Calu3 (cell line): ENCODE measurements around the gene ITGB1. TPM values are rescaled to one million over a fixed set of nuclear protein-coding genes. Genes with fewer than 3 reads are reported as not detected.
"Not testable (repeated sequence)": the region's sequence is repeated elsewhere in the genome, so short reads cannot be mapped to it uniquely, and the experiment has no call there.

Experiments
- BruUV-seq: library from RNA; stranded (reverse); fragments of 400-500 nt; replicated peaks from 2 replicates; lab custom pipeline; 2021; lab: Mats Ljungman, UMichigan
- CTCF ChIA-PET: fragments of 300-600 bp; sonication (Branson Sonifier 250); formaldehyde crosslinking; loops from one replicate; lab custom pipeline; 2022; ENCODE audit warnings: antibody characterized with exemption; lab: Charles Lee
- DNase-seq: peaks from one replicate; pipeline ENCODE4 v3.0.0; 2022
- H3K27ac Mint-ChIP-seq: one replicate; pipeline ENCODE4 v1.8.0; 2022; ENCODE audit warnings: mixed read lengths; ENCODE audit not compliant: unreplicated experiment
- H3K27me3 Mint-ChIP-seq: one replicate; pipeline ENCODE4 v1.8.0; 2022; ENCODE audit warnings: mixed read lengths; ENCODE audit not compliant: unreplicated experiment
- H3K36me3 Mint-ChIP-seq: one replicate; pipeline ENCODE4 v1.8.0; 2022; ENCODE audit warnings: mild to moderate bottlenecking, moderate library complexity, mixed read lengths; ENCODE audit not compliant: insufficient read depth, unreplicated experiment
- H3K4me1 Mint-ChIP-seq: one replicate; pipeline ENCODE4 v1.8.0; 2022; ENCODE audit warnings: mild to moderate bottlenecking, low read depth, mixed read lengths; ENCODE audit not compliant: unreplicated experiment
- H3K4me3 Mint-ChIP-seq: one replicate; pipeline ENCODE4 v1.8.0; 2022; ENCODE audit warnings: mild to moderate bottlenecking, low read depth, moderate library complexity, mixed read lengths; ENCODE audit not compliant: unreplicated experiment
- H3K9me3 Mint-ChIP-seq: one replicate; pipeline ENCODE4 v1.8.0; 2022; ENCODE audit warnings: low read depth, mixed read lengths; ENCODE audit not compliant: unreplicated experiment
- intact Hi-C: fragments of 100-400 bp; cut with micrococcal nuclease; formaldehyde crosslinking; loops from one replicate; pipeline ENCODE4 v1.10.0; 2022; ENCODE audit not compliant: unreplicated experiment
- total RNA-seq: library from RNA; stranded (reverse); gene quantifications from 2 replicates; pipeline ENCODE4 v1.2.3, GENCODE V29; 2022
- TF ChIP-seq, protein P1 (sequence below): fragments of 200-600 bp; IDR thresholded peaks from one replicate; pipeline ENCODE4 v1.8.0; 2022; ENCODE audit warnings: antibody characterized with exemption; ENCODE audit not compliant: unreplicated experiment

Gene ITGB1
- total RNA-seq, 1 experiment from 2014 or later: 1,455 TPM

DNA sequence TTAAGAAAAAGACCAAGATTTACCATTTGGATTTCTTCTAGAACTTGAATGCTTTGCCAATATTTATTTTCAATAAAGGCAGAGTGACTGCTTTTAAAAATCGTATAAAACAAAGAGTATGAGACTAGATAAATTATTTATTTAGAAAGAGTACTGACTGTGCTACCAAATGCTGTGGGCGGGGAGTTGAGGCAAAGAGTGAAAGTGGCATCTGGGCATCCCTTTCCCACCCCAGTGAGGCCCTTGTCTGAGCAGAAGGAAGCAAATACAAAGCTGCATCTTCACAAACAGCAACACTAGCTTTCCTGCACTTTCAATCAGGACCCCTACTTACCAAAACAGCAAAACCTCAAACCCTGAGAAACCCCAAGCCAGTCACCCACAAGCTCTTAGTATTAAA lies 34.9 kb downstream of the ITGB1 start:
- Mint-ChIP-seq H3K9me3 (no peaks in the 10 kb centered on the region), H3K27me3 (no peaks in the 10 kb centered on the region), H3K36me3 (peaks cover 94% of the 10 kb centered on the region), H3K4me1 (peaks cover 15% of the 10 kb centered on the region), H3K4me3 (no peak overlapping the region), H3K27ac (peak overlapping the region; percentile 89)
- TF ChIP-seq, protein P1, sequence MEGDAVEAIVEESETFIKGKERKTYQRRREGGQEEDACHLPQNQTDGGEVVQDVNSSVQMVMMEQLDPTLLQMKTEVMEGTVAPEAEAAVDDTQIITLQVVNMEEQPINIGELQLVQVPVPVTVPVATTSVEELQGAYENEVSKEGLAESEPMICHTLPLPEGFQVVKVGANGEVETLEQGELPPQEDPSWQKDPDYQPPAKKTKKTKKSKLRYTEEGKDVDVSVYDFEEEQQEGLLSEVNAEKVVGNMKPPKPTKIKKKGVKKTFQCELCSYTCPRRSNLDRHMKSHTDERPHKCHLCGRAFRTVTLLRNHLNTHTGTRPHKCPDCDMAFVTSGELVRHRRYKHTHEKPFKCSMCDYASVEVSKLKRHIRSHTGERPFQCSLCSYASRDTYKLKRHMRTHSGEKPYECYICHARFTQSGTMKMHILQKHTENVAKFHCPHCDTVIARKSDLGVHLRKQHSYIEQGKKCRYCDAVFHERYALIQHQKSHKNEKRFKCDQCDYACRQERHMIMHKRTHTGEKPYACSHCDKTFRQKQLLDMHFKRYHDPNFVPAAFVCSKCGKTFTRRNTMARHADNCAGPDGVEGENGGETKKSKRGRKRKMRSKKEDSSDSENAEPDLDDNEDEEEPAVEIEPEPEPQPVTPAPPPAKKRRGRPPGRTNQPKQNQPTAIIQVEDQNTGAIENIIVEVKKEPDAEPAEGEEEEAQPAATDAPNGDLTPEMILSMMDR: no peak
- intact Hi-C loops: no loop called here
- CTCF ChIA-PET: no interaction called here
- no TSS peak for BruUV-seq
- no peak for DNase-seq

DNA sequence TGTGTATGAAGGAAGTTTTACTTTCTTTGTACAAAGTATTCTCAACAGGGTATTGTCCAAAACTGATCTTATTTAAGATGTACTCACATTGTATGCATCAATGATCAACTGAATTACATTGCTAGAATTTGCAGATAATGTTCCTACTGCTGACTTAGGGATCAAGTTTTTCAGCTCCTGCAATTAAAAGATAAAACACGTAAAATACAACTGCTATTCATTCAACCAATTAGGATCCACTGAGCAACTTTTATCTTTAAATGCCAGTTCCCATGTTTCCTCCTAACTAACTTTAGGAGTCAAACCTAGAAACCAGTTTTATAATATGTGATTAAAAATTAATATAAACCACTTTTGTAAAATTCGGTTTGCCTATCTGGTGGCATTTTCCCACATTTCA lies 35.9 kb downstream of the ITGB1 start:
- no peaks in the 10 kb centered on the region for H3K27me3 Mint-ChIP-seq

DNA sequence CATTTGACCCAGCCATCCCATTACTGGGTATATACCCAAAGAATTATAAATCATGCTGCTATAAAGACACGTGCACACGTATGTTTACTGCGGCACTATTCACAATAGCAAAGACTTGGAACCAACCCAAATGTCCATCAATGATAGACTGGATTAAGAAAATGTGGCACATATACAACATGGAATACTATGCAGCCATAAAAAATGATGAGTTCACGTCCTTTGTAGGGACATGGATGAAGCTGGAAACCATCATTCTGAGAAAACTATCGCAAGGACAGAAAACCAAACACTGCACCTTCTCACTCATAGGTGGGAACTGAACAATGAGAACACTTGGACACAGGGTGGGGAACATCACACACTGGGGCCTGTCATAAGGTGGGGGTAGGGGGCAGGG lies 40.2 kb downstream of the ITGB1 start:
- CTCF ChIA-PET, intact Hi-C loops, H3K27ac Mint-ChIP-seq, DNase-seq, BruUV-seq, H3K27me3 Mint-ChIP-seq, H3K4me3 Mint-ChIP-seq, H3K9me3 Mint-ChIP-seq: not testable (repeated sequence)
- Mint-ChIP-seq H3K36me3 (peaks cover 84% of the 10 kb centered on the region), H3K4me1 (peaks cover 35% of the 10 kb centered on the region)

More for the DNA sequence above, 35.9 kb downstream of the ITGB1 start:
- intact Hi-C loops: no loop called here
- Mint-ChIP-seq H3K36me3 (peaks cover 88% of the 10 kb centered on the region), H3K4me3 (no peak overlapping the region), H3K27ac (no peak overlapping the region), H3K9me3 (no peaks in the 10 kb centered on the region), H3K4me1 (peaks cover 12% of the 10 kb centered on the region)
- TF ChIP-seq, protein P1: no peak
- BruUV-seq: no TSS peak
- DNase-seq: no peak
- CTCF ChIA-PET: no interaction called here

DNA sequence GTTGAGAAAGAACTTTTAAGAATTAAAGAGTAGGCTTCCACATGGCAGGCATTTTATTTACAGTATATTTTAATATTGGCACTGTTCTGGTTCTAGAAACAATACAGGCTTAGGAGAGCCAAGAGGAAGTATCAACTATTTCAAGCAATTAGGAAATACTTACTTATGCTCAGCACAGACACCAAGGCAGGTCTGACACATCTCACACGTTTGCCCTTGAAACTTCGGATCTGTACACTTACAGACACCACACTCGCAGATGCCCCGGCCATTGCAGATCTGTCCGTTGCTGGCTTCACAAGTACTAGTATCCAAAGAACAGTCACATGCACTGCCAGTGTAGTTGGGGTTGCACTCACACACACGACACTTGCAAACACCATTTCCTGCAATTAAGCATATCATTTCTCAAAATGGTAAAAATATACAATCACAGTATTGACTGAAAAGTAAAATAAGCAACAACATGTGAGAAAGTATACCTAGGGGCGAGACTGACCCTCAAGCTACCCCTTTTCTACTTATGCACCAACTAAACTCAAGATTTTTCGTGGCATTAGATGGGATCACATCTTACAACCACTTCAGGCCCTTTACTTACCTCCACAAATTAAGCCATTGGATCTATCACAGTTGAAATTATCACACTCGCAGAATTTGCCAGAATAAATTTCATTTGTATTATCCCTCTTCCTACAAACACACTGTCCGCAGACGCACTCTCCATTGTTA lies 46.6 kb downstream of the ITGB1 start:
- Mint-ChIP-seq H3K27me3 (no peaks in the 10 kb centered on the region), H3K36me3 (peaks cover 87% of the 10 kb centered on the region)

DNA sequence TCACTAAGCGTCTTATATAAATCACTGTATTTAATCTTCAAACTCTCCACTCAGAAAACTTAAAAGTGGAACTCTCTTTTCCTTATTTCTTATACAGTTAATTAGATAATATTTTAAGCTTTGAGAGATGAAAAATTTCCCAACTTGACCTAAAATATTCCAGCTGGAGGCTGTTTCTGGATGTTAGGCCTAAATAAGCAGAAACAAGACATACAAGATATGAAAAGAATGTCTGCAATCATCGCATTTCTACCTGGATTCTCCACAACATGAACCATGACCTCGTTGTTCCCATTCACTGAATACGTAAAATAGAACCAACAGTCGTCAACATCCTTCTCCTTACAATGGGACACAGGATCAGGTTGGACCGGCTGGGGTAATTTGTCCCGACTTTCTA lies 48.1 kb downstream of the ITGB1 start:
- H3K9me3 Mint-ChIP-seq, BruUV-seq, H3K27ac Mint-ChIP-seq, H3K4me3 Mint-ChIP-seq, H3K27me3 Mint-ChIP-seq, DNase-seq, CTCF ChIA-PET: not testable (repeated sequence)
- intact Hi-C loops: loop anchor here (5.0 kb wide), 1 partner anchor 32 kb away; no protein-coding TSS in a partner anchor
- H3K36me3 Mint-ChIP-seq: peaks cover 87% of the 10 kb centered on the region
- H3K4me1 Mint-ChIP-seq: peaks cover 38% of the 10 kb centered on the region

More for the DNA sequence above, 46.6 kb downstream of the ITGB1 start:
- CTCF ChIA-PET: no interaction called here
- no peak for DNase-seq
- Mint-ChIP-seq H3K27ac (peak overlapping the region; percentile 58), H3K4me1 (peaks cover 45% of the 10 kb centered on the region), H3K4me3 (no peak overlapping the region), H3K9me3 (no peaks in the 10 kb centered on the region)
- intact Hi-C loops: no loop called here
- TSS peak; percentile 71 for BruUV-seq
- TF ChIP-seq, protein P1: no peak
